Hepatocyte (in vitro differentiated cells): Measurements from ENCODE around the gene GPNMB. TPM values are rescaled to one million over a fixed set of nuclear protein-coding genes. Genes with fewer than 3 reads are reported as not detected.

Source experiments
- DNase-seq: peaks from one replicate; pipeline ENCODE4 v3.0.0-alpha.2; 2016; ENCODE audit warnings: low spot score
- H2AFZ ChIP-seq: fragments of 200-600 bp; sonication (generic); 2 replicates; pipeline ENCODE4 v1.6.0; 2016; ENCODE audit warnings: antibody characterized with exemption, mild to moderate bottlenecking
- H3K27ac ChIP-seq: fragments of 200-600 bp; sonication (generic); 2 replicates; pipeline ENCODE4 v1.5.1; 2016; ENCODE audit warnings: mild to moderate bottlenecking
- H3K27me3 ChIP-seq: fragments of 200-600 bp; sonication (generic); 2 replicates; pipeline ENCODE4 v1.6.1; 2016
- H3K36me3 ChIP-seq: fragments of 200-600 bp; sonication (generic); replicated peaks from 2 replicates; pipeline ENCODE4 v1.5.1; 2016; ENCODE audit warnings: low read depth; ENCODE audit not compliant: insufficient read depth
- H3K4me1 ChIP-seq: fragments of 200-600 bp; sonication (generic); 2 replicates; pipeline ENCODE4 v1.5.1; 2016; ENCODE audit warnings: mild to moderate bottlenecking, moderate library complexity; ENCODE audit not compliant: insufficient read depth
- H3K4me2 ChIP-seq: fragments of 200-600 bp; sonication (generic); 2 replicates; pipeline ENCODE4 v1.6.0; 2016
- H3K4me3 ChIP-seq: fragments of 200-600 bp; sonication (generic); 2 replicates; pipeline ENCODE4 v1.5.1; 2016; ENCODE audit warnings: mild to moderate bottlenecking
- H3K79me2 ChIP-seq: fragments of 200-600 bp; sonication (generic); 2 replicates; pipeline ENCODE4 v1.6.0; 2017; ENCODE audit warnings: mild to moderate bottlenecking
- H3K9me2 ChIP-seq: fragments of 200-600 bp; sonication (generic); replicated peaks from 2 replicates; pipeline ENCODE4 v1.6.0; 2017; ENCODE audit warnings: mild to moderate bottlenecking; ENCODE audit not compliant: insufficient read depth
- H3K9me3 ChIP-seq: fragments of 200-600 bp; sonication (generic); 2 replicates; pipeline ENCODE4 v1.5.1; 2016; ENCODE audit warnings: low read depth, mild to moderate bottlenecking
- H4K20me1 ChIP-seq: fragments of 200-600 bp; sonication (generic); 2 replicates; pipeline ENCODE4 v1.6.0; 2016; ENCODE audit warnings: mild to moderate bottlenecking; ENCODE audit not compliant: insufficient read depth, poor library complexity, severe bottlenecking
- EZH2 ChIP-seq: fragments of 200-600 bp; sonication (generic); IDR thresholded peaks from 2 replicates; pipeline ENCODE4 v1.6.1; 2016; ENCODE audit warnings: antibody characterized with exemption, mild to moderate bottlenecking, borderline replicate concordance
- EZH2phosphoT487 ChIP-seq: fragments of 200-600 bp; sonication (generic); IDR thresholded peaks from one replicate; pipeline ENCODE4 v1.6.1; 2018; ENCODE audit warnings: antibody characterized with exemption, mild to moderate bottlenecking, low read depth, moderate library complexity; ENCODE audit not compliant: unreplicated experiment, severe bottlenecking
- WGBS: methylation state at CpG from one replicate; pipeline ENCODE4 v1.1.6; 2016; ENCODE audit warnings: low lambda C conversion rate; ENCODE audit errors: missing lambda C conversion rate; 5-methylcytosine and 5-hydroxymethylcytosine counted together
- polyA plus RNA-seq: library from polyadenylated mRNA; unstranded; fragments of >200 nt; fragmentation: Nextera tagmentation; extraction: Ambion mirVana; gene quantifications from 2 replicates; pipeline ENCODE4 v1.2.1, GENCODE V29; 2016
- total RNA-seq: library from RNA; depleted of rRNA; stranded (reverse); fragments of >200 nt; gene quantifications from 2 replicates; pipeline ENCODE4 v1.2.3, GENCODE V29; 2014
- TF ChIP-seq, protein P1 (sequence below): fragments of 200-600 bp; sonication (generic); IDR thresholded peaks from 2 replicates; pipeline ENCODE4 v1.5.1; 2016; ENCODE audit warnings: antibody characterized with exemption, mild to moderate bottlenecking; ENCODE audit not compliant: poor library complexity

The GPNMB gene
- total and polyA plus RNA-seq, 2 experiments from 2014 or later: 32.1 to 36.3 TPM

DNA sequence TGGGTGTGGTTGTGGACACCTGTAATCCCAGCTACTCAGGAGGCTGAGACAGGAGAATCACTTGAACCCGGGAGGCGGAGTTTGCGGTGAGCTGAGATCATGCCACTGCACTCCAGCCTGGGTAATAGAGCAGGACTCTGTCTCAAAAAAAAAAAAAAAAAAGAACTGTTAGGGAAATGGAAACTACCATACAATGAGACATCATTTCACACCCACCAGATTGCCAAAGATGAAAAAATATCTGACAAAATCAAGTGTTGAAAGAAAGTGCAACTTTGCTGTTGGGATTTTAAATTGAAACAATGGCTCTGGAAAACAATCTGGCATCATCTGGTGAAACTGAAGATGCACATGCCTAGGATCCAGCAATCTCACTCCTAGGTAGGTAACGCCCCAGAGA is 36.5 kb downstream of the GPNMB start:
- Histone ChIP-seq H3K4me3 (no peak overlapping the region), H3K36me3 (no peaks in the 10 kb centered on the region), H3K27ac (no peak overlapping the region), H2AFZ (no peak overlapping the region), H3K4me1 (no peaks in the 10 kb centered on the region), H3K27me3 (no peaks in the 10 kb centered on the region), H3K9me2 (no peaks in the 10 kb centered on the region), H4K20me1 (no peaks in the 10 kb centered on the region), H3K9me3 (no peaks in the 10 kb centered on the region), H3K4me2 (no peak overlapping the region), H3K79me2 (no peaks in the 10 kb centered on the region)
- no peak for DNase-seq
- TF ChIP-seq, protein P1, sequence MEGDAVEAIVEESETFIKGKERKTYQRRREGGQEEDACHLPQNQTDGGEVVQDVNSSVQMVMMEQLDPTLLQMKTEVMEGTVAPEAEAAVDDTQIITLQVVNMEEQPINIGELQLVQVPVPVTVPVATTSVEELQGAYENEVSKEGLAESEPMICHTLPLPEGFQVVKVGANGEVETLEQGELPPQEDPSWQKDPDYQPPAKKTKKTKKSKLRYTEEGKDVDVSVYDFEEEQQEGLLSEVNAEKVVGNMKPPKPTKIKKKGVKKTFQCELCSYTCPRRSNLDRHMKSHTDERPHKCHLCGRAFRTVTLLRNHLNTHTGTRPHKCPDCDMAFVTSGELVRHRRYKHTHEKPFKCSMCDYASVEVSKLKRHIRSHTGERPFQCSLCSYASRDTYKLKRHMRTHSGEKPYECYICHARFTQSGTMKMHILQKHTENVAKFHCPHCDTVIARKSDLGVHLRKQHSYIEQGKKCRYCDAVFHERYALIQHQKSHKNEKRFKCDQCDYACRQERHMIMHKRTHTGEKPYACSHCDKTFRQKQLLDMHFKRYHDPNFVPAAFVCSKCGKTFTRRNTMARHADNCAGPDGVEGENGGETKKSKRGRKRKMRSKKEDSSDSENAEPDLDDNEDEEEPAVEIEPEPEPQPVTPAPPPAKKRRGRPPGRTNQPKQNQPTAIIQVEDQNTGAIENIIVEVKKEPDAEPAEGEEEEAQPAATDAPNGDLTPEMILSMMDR: no peak
- TF ChIP-seq EZH2phosphoT487: no peak
- no peak for TF ChIP-seq EZH2
- 91% methylated on average over 4 of the region's 4 CpGs for WGBS

DNA sequence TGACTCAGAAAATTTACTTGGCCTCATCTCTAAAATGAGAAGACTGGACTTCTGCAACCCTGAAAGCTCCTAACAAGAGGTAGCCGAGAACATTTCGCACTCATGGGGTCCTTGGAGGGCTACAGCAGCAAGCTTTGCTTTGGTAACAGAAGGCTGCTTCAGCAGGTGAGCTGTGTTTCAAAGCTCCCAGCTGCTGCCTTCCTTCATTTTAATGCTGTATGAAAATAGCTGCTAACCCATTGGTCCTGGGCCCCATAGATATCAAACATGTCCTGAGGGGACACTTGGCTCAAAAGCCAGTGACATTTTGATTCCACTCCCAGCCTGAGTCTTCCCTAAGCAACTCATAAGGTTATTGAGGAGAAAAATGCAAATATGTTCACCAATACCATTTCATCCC is 38.3 kb downstream of the GPNMB start:
- Histone ChIP-seq H3K4me1 (no peaks in the 10 kb centered on the region), H2AFZ (no peak overlapping the region), H3K4me2 (no peak overlapping the region), H3K79me2 (no peaks in the 10 kb centered on the region), H3K9me2 (no peaks in the 10 kb centered on the region), H3K36me3 (no peaks in the 10 kb centered on the region), H3K4me3 (no peak overlapping the region), H4K20me1 (no peaks in the 10 kb centered on the region), H3K9me3 (no peaks in the 10 kb centered on the region), H3K27me3 (no peaks in the 10 kb centered on the region), H3K27ac (no peak overlapping the region)
- no peak for DNase-seq
- 94% methylated on average over 2 of the region's 2 CpGs for WGBS
- TF ChIP-seq EZH2phosphoT487 (no peak), EZH2 (no peak)
- TF ChIP-seq, protein P1: no peak

DNA sequence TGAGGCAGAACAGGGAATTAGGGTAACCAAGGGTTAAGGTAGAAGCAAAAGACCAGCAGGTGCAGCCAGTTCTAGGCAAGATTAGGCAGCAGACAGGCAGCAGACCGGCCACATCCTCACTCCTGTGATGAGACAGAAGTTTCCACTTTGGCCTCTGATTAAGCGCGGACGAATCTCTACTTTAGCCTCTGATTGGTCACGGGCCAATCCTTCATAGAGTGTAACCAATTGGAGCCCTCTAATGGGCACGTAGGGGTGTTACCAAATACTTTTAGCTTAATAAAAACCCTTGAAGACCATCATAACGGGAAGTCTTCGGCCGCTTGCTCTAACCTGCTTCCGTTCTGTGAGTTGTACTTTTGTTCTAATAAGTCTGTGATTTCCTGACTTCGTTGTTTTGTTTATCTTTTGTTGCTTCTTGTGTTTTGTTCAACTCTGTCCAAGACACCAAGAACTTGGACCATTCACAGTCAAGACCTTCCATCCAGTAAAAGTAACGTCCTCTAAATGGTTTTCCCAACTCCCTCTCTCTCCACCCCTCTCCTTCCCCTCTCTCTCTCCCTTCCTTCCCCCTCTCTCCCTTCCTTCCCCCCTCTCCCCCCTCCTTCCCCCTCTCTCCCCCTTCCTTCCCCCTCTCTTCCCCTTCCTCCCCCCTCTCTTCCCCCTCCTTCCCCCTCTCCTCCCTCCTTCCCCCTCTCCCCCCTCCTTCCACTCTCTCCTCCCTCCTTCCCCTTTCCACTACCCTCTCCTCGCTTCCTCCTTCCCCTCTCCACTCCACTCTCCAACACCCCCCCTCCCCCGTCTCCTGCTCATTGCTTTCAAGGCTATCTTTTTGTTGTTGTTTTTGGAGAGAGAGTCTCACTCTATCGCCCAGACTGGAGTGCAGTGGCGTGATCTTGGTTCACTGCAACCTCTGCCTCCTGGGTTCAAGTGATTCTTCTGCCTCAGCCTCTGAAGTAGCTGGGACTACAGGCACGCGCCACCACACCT is 39.4 kb downstream of the GPNMB start:
- H3K4me2 ChIP-seq: no peak overlapping the region
- 90% methylated on average over 17 of the region's 18 CpGs for WGBS

More for the DNA sequence above, 39.4 kb downstream of the GPNMB start:
- TF ChIP-seq, protein P1: no peak
- no peak for TF ChIP-seq EZH2phosphoT487
- TF ChIP-seq EZH2: no peak
- H3K79me2 ChIP-seq: no peaks in the 10 kb centered on the region
- no peaks in the 10 kb centered on the region for H3K27me3 ChIP-seq
- DNase-seq: no peak
- no peaks in the 10 kb centered on the region for H3K4me1 ChIP-seq
- no peaks in the 10 kb centered on the region for H3K9me3 ChIP-seq
- no peaks in the 10 kb centered on the region for H4K20me1 ChIP-seq
- H3K36me3 ChIP-seq: no peaks in the 10 kb centered on the region
- H3K4me3 ChIP-seq: no peak overlapping the region
- H3K27ac ChIP-seq: no peak overlapping the region
- no peak overlapping the region for H2AFZ ChIP-seq
- H3K9me2 ChIP-seq: no peaks in the 10 kb centered on the region
